Occipital lobe (tissue), 2 donors: ENCODE measurements around the gene TMEM126B. TPM values are rescaled to one million over a fixed set of nuclear protein-coding genes. Genes with fewer than 3 reads are reported as not detected.
"Not testable (repeated sequence)": the region's sequence is repeated elsewhere in the genome, so short reads cannot be mapped to it uniquely, and the experiment has no call there.

Experiments used
- DNase-seq: peaks from one replicate; lab custom pipeline; 2025; lab: John Stamatoyannopoulos, UW
- total RNA-seq: library from RNA; depleted of rRNA; stranded (reverse); fragments of >200 nt; gene quantifications from one replicate; pipeline ENCODE4 v1.2.3, GENCODE V29; 2014

The TMEM126B gene
- 45.1 TPM for total RNA-seq

- peak; percentile 98 for DNase-seq
Measured at GRCh38 chr11:85627998-85628770, at the start of gene TMEM126B. Gene TMEM126B (plus strand): TSS chr11:85628593. CDS start chr11:85628608, 15 bp downstream.

- DNase-seq, result no peak
Measured at GRCh38 chr11:85582111-85582510, 46.3 kb upstream of the TMEM126B start.

DNA sequence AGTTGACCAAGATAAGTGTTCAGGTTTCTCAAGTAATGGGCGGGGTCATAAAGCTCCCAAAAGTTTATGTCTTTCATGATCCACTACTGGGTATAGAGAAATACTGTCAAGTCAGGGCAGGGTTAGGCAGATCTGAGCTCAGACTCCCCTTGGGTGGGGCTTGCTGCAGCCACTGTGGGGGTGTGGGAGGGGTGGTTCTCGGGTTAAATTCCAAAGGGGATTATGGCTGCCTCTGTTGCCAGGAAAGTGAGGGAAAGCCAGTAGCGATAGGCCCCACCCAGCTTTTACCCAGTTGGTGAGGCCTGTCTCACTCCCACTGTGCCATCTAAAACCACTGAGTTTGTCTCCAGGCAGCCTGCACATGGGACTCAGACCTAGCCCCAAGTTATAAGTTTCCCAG is 39.0 kb upstream of the TMEM126B start:
- no peak for DNase-seq

- no peak for DNase-seq
Measured at GRCh38 chr11:85590848-85591483, 37.4 kb upstream of the TMEM126B start.

- DNase-seq, result no peak
Measured at GRCh38 chr11:85595285-85595884, 33.0 kb upstream of the TMEM126B start.

GRCh38 chr11:85596886-85597285 is 31.5 kb upstream of the TMEM126B start:
- DNase-seq, result no peak

GRCh38 chr11:85599083-85599482 is 29.3 kb upstream of the TMEM126B start:
- no peak for DNase-seq

GRCh38 chr11:85602526-85603213 is 25.7 kb upstream of the TMEM126B start:
- DNase-seq, result no peak

DNA sequence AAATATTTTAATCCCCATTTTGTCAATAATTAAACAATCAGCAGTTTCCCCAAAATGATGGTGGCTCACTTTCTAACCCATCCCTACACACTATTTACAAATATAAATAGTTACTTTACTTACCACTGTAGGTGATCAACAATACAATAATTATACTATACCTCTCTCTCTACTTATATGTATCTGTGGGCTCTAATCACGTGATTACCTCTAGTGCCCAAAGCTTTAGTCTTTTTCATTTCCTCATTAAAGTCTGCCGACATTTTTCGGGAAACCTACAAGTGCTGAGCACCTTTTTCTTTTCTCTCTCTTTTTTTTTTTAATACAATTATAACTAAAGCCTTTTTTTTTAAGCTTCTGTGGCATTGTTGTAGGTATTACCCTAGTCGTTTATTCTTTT is 25.2 kb upstream of the TMEM126B start:
- DNase-seq, result no peak

DNA sequence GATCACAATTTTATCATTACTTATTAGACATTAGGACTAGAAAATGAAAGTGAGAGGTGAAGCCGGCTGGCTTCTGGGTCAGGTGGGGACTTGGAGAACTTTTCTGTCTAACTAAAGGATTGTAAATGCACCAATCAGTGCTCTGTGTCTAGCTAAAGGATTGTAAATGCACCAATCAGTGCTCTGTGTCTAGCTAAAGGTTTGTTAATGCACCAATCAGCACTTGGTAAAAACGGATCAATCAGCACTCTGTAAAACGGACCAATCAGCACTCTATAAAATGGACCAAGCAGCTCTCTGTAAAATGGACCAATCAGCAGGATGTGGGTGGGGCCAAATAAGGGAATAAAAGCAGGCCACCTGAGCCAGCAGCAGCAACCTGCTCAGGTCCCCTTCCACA is 22.2 kb upstream of the TMEM126B start:
- not testable (repeated sequence) for DNase-seq

- not testable (repeated sequence) for DNase-seq
Measured at GRCh38 chr11:85608621-85609020, 19.8 kb upstream of the TMEM126B start.

DNA sequence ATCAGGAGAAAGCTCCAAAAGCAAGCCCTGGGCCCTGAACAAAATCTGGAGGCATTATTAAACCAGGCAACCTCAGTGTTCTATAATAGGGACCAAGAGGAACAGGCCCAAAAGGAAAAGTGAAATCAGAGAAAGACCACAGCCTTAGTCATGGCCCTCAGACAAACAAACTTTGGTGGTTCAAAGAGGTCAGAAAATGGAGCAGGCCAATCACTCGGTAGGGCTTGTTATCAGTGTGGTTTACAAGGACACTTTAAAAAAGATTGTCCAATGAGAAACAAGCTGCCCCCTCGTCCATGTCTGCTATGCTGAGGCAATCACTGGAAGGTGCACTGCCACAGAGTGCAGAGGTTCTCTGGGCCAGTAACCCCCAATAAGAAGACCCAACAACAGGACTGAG is 19.1 kb upstream of the TMEM126B start:
- DNase-seq, result not testable (repeated sequence)

- not testable (repeated sequence) for DNase-seq
Measured at GRCh38 chr11:85611643-85612042, 16.8 kb upstream of the TMEM126B start.

DNA sequence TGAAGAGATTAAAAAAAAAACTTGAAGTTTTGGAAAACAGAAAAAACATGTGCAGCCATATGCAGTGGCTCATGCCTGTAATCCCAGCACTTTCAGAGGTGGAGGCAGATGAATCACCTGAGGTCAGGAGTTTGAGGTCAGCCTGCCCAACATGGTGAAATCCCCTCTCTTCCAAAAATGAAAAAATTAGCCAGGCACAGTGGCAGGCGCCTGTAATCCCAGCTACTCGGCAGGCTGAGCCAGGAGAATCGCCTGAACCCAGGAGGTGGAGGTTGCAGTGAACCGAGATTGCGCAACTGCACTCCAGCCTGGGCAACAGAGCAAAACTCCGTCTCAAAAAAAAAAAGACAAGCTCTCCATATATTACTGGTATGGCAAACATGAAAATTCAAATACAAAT is 8.9 kb upstream of the TMEM126B start:
- no peak for DNase-seq

GRCh38 chr11:85620256-85620655 is 8.1 kb upstream of the TMEM126B start:
- DNase-seq, result no peak

GRCh38 chr11:85626496-85626895 is 1.9 kb upstream of the TMEM126B start:
- DNase-seq, result no peak

DNA sequence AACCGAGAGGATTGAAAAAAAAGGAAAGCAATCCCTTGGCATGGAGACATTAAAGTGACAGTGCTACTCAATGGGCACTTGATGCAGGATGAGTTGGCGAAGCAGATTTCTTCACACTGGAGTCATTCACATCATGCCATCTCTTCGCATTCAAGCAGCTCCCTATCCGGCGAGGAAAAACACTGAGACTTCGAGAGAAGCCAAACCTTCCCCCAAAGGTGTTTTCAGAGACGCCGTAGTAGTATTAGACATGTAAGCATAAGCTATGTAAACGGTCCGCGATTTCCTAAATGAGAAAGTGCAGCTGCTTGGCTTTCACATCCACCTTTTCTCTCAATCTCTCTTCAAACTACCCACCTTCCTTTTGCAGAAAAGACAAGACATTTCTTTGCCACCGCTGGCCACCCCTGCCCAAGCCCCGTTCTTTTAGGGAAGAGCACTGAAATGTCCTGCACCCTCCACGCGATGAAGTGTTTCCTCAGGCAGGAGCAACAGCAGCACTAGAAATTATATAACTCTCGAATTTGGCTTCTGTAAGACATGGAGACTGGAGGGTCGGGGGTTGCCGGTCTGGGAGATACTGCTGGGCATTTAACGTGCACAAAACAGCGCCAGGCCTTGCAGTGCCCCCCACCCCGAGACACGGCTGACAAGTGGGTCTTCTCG is 928 bp upstream of the TMEM126B start, which contains the start of gene DLG2:
TSS of gene DLG2 (minus strand) at position 13 of the 666 bp plus-strand sequence.
- peak; percentile 48 for DNase-seq

GRCh38 chr11:85628771-85629341 is 463 bp downstream of the TMEM126B start:
- no peak for DNase-seq

- no peak for DNase-seq
Measured at GRCh38 chr11:85634747-85635146, 6.4 kb downstream of the TMEM126B start.

- DNase-seq, result no peak
Measured at GRCh38 chr11:85643191-85643614, 14.8 kb downstream of the TMEM126B start.

- no peak for DNase-seq
Measured at GRCh38 chr11:85647078-85647477, 18.7 kb downstream of the TMEM126B start.
